ENCODE results near the gene LGALS9B. TPM values are rescaled to one million over a fixed set of nuclear protein-coding genes. Genes with fewer than 3 reads are reported as not detected.
"Not testable (repeated sequence)": the region's sequence is repeated elsewhere in the genome, so short reads cannot be mapped to it uniquely, and the experiment has no call there.

LGALS9B gene
- total RNA-seq, 1 experiment from 2014 or later: 0.20 TPM

DNA sequence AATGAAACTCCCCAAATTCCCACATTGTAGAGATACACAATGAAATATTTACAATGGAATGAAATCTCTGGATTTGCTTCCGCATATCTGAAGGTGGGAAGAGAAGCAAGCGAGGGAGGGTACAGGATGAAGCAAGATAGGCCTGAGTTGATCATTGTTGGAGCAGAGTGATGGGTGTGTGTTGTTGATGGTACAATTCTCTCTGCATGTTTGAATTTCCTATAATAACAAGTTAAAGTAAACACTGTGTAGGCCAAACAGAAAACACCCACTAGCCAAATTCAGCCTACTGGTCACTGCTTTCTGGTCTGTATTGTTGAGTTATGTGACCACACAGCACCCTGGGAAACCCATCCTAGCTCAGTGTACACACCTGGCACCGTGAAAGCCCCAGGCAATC is 5.2 kb downstream of the LGALS9B start:
- H3K27me3 ChIP-seq (ENCODE audit: insufficient read depth, low read length); H3K36me3 ChIP-seq (ENCODE audit: control insufficient read depth in 1 of 2, insufficient read depth in 2 of 2, low read length in 2 of 2); DNase-seq (ENCODE audit: low read depth, low spot score); intact Hi-C loops (cut with micrococcal nuclease); H2AFZ ChIP-seq (ENCODE audit: low read depth, low read length, poor library complexity, severe bottlenecking); POLR2A ChIA-PET; RAD21 ChIA-PET (ENCODE audit: low non-redundant PET in 1 of 2, low total read pairs in 2 of 2, uncharacterized antibody in 2 of 2, unreplicated experiment in 2 of 2); H3K9ac ChIP-seq (ENCODE audit: low read length); H3K4me2 ChIP-seq (ENCODE audit: low read length); H3K4me1 ChIP-seq (ENCODE audit: control insufficient read depth in 1 of 2, insufficient read depth in 2 of 2, low read length in 2 of 2); ATAC-seq; H3K4me3 ChIP-seq (replicated peaks in 1 of 2; ENCODE audit: low read depth in 1 of 2, low read length in 2 of 2); H4K20me1 ChIP-seq (ENCODE audit: insufficient read depth); H3K9me2 ChIP-seq (ENCODE audit: insufficient read depth); CTCF ChIA-PET; H3K79me2 ChIP-seq (ENCODE audit: insufficient read depth, low read length); BruUV-seq (replicated peaks); H3K9me3 ChIP-seq (ENCODE audit: control insufficient read depth in 1 of 2, insufficient read depth in 1 of 2, low read depth in 1 of 2, low read length in 2 of 2); H3K27ac ChIP-seq (ENCODE audit: low read depth, low read length): not testable (repeated sequence)

- H3K4me1 ChIP-seq (ENCODE audit: control insufficient read depth in 1 of 2, insufficient read depth in 2 of 2, low read length in 2 of 2); H3K27me3 ChIP-seq (ENCODE audit: insufficient read depth, low read length); H4K20me1 ChIP-seq (ENCODE audit: insufficient read depth); H3K79me2 ChIP-seq (ENCODE audit: insufficient read depth, low read length); intact Hi-C loops (cut with micrococcal nuclease); H3K9me3 ChIP-seq (ENCODE audit: control insufficient read depth in 1 of 2, insufficient read depth in 1 of 2, low read depth in 1 of 2, low read length in 2 of 2); H3K9me2 ChIP-seq (ENCODE audit: insufficient read depth); H3K4me3 ChIP-seq (replicated peaks in 1 of 2; ENCODE audit: low read depth in 1 of 2, low read length in 2 of 2); BruUV-seq (replicated peaks); ATAC-seq; DNase-seq (ENCODE audit: low read depth, low spot score); H3K4me2 ChIP-seq (ENCODE audit: low read length); POLR2A ChIA-PET; CTCF ChIA-PET; H2AFZ ChIP-seq (ENCODE audit: low read depth, low read length, poor library complexity, severe bottlenecking); H3K27ac ChIP-seq (ENCODE audit: low read depth, low read length); H3K9ac ChIP-seq (ENCODE audit: low read length); H3K36me3 ChIP-seq (ENCODE audit: control insufficient read depth in 1 of 2, insufficient read depth in 2 of 2, low read length in 2 of 2); RAD21 ChIA-PET (ENCODE audit: low non-redundant PET in 1 of 2, low total read pairs in 2 of 2, uncharacterized antibody in 2 of 2, unreplicated experiment in 2 of 2): not testable (repeated sequence)
Measured at GRCh38 chr17:20457848-20458381, 9.4 kb downstream of the LGALS9B start.

GRCh38 chr17:20455106-20455505 is 12.2 kb downstream of the LGALS9B start:
- H3K9me2 ChIP-seq (ENCODE audit: insufficient read depth); H3K27ac ChIP-seq (ENCODE audit: low read depth, low read length); H3K4me2 ChIP-seq (ENCODE audit: low read length); H3K27me3 ChIP-seq (ENCODE audit: insufficient read depth, low read length); intact Hi-C loops (cut with micrococcal nuclease); CTCF ChIA-PET; POLR2A ChIA-PET; H3K9ac ChIP-seq (ENCODE audit: low read length); H3K4me1 ChIP-seq (ENCODE audit: control insufficient read depth in 1 of 2, insufficient read depth in 2 of 2, low read length in 2 of 2); H4K20me1 ChIP-seq (ENCODE audit: insufficient read depth); ATAC-seq; RAD21 ChIA-PET (ENCODE audit: low non-redundant PET in 1 of 2, low total read pairs in 2 of 2, uncharacterized antibody in 2 of 2, unreplicated experiment in 2 of 2); DNase-seq (ENCODE audit: low read depth, low spot score); H3K36me3 ChIP-seq (ENCODE audit: control insufficient read depth in 1 of 2, insufficient read depth in 2 of 2, low read length in 2 of 2); H3K79me2 ChIP-seq (ENCODE audit: insufficient read depth, low read length); H2AFZ ChIP-seq (ENCODE audit: low read depth, low read length, poor library complexity, severe bottlenecking); H3K4me3 ChIP-seq (replicated peaks in 1 of 2; ENCODE audit: low read depth in 1 of 2, low read length in 2 of 2); H3K9me3 ChIP-seq (ENCODE audit: control insufficient read depth in 1 of 2, insufficient read depth in 1 of 2, low read depth in 1 of 2, low read length in 2 of 2); BruUV-seq (replicated peaks): not testable (repeated sequence)

- H3K4me1 ChIP-seq (ENCODE audit: control insufficient read depth in 1 of 2, insufficient read depth in 2 of 2, low read length in 2 of 2); CTCF ChIA-PET; H3K27me3 ChIP-seq (ENCODE audit: insufficient read depth, low read length); POLR2A ChIA-PET; H3K79me2 ChIP-seq (ENCODE audit: insufficient read depth, low read length); H4K20me1 ChIP-seq (ENCODE audit: insufficient read depth); H3K9me2 ChIP-seq (ENCODE audit: insufficient read depth); RAD21 ChIA-PET (ENCODE audit: low non-redundant PET in 1 of 2, low total read pairs in 2 of 2, uncharacterized antibody in 2 of 2, unreplicated experiment in 2 of 2); ATAC-seq; H3K9ac ChIP-seq (ENCODE audit: low read length); BruUV-seq (replicated peaks); DNase-seq (ENCODE audit: low read depth, low spot score); H2AFZ ChIP-seq (ENCODE audit: low read depth, low read length, poor library complexity, severe bottlenecking); H3K4me2 ChIP-seq (ENCODE audit: low read length); H3K4me3 ChIP-seq (replicated peaks in 1 of 2; ENCODE audit: low read depth in 1 of 2, low read length in 2 of 2); H3K9me3 ChIP-seq (ENCODE audit: control insufficient read depth in 1 of 2, insufficient read depth in 1 of 2, low read depth in 1 of 2, low read length in 2 of 2); H3K27ac ChIP-seq (ENCODE audit: low read depth, low read length); H3K36me3 ChIP-seq (ENCODE audit: control insufficient read depth in 1 of 2, insufficient read depth in 2 of 2, low read length in 2 of 2); intact Hi-C loops (cut with micrococcal nuclease): not testable (repeated sequence)
Measured at GRCh38 chr17:20453820-20454434, 13.4 kb downstream of the LGALS9B start.

All from HCT116 (cell line).